ENCODE data around the gene ABR.

Gene ABR

DNA sequence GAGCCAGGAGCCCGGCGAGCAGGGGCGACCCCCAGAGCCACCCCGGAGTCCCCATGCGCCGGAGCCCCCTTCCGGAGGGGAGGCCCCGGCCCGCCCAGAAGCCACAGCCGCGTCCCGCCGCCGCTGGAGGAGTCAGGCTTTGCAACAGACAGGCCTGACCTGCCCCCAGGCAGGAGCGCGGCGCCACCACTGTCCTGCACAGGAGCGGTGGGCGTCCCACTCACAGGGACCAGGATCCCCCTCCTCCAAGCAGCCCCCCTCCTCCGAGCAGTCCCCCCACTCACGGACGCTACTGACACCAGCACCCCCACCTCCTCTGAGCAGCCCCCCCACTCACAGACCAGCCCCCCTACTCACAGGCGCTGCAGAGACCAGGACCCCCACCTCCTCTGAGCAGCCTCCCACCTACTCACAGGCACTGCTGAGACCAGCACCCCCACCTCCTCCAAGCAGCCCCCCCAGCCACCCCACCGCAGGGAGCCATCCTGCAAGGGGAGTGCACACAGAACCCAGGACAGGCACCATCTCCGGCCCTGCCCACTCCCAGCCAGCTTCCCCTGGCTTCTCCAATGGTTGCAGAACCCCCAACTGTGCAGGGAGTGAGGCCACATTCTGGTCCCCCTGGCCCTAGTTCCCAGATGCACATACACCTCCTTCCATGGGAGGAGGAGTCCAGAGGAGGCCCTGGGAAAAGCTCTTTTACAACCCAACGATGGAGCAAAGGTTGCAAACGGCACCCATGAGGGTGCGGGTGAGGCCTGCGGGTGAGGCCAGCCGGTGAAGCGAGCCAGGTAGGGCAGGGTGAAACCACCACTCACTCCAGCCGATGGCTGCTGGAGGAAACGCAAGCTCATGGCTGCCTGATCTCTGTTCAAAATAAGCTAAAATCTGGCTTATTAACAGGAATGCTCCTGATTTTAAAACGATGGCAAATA, 69.9 kb downstream of the ABR start:
- TF ChIP-seq POLR2A (IDR thresholded peaks at IDR 0.05; ENCODE audit: extremely low read depth, insufficient read length) (no peak), MYC (IDR thresholded peaks at IDR 0.05; ENCODE audit: low read depth, low read length) (no peak)
- TF ChIP-seq, protein P1, sequence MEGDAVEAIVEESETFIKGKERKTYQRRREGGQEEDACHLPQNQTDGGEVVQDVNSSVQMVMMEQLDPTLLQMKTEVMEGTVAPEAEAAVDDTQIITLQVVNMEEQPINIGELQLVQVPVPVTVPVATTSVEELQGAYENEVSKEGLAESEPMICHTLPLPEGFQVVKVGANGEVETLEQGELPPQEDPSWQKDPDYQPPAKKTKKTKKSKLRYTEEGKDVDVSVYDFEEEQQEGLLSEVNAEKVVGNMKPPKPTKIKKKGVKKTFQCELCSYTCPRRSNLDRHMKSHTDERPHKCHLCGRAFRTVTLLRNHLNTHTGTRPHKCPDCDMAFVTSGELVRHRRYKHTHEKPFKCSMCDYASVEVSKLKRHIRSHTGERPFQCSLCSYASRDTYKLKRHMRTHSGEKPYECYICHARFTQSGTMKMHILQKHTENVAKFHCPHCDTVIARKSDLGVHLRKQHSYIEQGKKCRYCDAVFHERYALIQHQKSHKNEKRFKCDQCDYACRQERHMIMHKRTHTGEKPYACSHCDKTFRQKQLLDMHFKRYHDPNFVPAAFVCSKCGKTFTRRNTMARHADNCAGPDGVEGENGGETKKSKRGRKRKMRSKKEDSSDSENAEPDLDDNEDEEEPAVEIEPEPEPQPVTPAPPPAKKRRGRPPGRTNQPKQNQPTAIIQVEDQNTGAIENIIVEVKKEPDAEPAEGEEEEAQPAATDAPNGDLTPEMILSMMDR (IDR thresholded peaks at IDR 0.05; ENCODE audit: low read depth, low read length): no peak
- TF ChIP-seq, protein P2, sequence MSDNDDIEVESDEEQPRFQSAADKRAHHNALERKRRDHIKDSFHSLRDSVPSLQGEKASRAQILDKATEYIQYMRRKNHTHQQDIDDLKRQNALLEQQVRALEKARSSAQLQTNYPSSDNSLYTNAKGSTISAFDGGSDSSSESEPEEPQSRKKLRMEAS (IDR thresholded peaks at IDR 0.05; ENCODE audit: low read depth, low read length): no peak
- H3K4me3 ChIP-seq (ENCODE audit: low read depth, low read length): peak overlapping the region; percentile 44
- DNase-seq (ENCODE audit: low read depth): peak; percentile 69

DNA sequence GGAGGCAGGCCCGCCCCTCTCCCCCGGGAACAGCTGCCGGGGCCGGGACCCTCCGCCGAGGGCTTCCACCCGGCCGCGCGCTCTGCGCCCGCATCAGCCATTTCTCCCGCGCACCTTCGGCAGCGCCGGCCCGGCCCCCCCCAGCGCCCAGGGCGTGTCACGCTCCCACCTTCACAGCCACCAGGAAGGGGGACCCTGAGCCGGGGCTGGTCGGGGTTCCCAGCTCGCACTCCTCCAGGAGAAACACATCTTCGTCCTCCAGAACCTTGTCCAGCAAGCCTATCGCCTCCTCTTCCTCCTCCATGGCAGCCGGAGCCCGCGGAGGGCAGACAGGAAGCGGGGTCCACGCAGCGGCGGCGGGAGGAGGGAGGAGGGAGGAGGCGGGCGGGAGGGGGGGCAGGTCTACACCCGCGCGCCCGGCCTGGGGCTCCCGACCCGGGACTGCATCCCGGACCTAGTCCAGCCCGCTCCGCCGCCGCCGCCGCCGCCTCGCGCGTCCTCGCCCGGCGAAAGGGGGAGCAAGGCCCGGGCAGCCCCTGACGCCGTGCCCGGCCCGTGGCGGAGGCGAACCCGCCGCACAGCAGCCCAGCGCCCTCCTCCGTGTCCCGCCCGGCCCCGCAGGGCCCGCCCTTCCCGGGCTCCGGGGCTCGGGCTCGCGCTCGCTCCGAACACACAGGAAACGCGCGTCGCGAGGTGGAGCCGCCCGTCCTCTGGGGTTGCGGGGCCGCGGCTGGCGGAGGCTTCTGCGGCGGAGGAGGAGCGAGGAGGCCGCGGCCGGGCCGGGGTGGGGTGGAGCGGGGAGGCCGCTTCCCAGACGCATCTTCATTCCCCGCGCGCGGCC, 70.8 kb downstream of the ABR start:
- DNase-seq (ENCODE audit: low read depth): peak; percentile 62
- H3K4me3 ChIP-seq (ENCODE audit: low read depth, low read length): peak overlapping the region; percentile 55
- TF ChIP-seq, protein P1 (IDR thresholded peaks at IDR 0.05; ENCODE audit: low read depth, low read length): no peak
- TF ChIP-seq POLR2A (IDR thresholded peaks at IDR 0.05; ENCODE audit: extremely low read depth, insufficient read length): peak; percentile 12

DNA sequence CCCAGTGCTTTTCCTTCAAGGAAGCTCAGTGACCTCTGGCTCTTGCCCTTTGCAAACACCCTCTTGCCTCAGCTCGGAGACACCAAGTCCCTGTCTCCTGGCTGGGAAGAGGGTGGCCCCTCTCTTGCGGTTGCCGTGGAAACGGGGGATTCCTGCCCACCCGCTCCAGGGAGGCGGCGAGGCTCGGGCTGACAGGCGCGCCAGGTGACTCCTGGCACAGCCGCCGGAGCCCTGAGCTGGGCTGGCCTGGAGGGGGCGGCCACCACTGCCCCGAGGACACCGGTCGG, 71.4 kb downstream of the ABR start:
- peak overlapping the region; percentile 52 for H3K4me3 ChIP-seq (ENCODE audit: low read depth, low read length)
- TF ChIP-seq POLR2A (IDR thresholded peaks at IDR 0.05; ENCODE audit: extremely low read depth, insufficient read length): no peak
- TF ChIP-seq, protein P1 (IDR thresholded peaks at IDR 0.05; ENCODE audit: low read depth, low read length): no peak
- no peak for DNase-seq (ENCODE audit: low read depth)

DNA sequence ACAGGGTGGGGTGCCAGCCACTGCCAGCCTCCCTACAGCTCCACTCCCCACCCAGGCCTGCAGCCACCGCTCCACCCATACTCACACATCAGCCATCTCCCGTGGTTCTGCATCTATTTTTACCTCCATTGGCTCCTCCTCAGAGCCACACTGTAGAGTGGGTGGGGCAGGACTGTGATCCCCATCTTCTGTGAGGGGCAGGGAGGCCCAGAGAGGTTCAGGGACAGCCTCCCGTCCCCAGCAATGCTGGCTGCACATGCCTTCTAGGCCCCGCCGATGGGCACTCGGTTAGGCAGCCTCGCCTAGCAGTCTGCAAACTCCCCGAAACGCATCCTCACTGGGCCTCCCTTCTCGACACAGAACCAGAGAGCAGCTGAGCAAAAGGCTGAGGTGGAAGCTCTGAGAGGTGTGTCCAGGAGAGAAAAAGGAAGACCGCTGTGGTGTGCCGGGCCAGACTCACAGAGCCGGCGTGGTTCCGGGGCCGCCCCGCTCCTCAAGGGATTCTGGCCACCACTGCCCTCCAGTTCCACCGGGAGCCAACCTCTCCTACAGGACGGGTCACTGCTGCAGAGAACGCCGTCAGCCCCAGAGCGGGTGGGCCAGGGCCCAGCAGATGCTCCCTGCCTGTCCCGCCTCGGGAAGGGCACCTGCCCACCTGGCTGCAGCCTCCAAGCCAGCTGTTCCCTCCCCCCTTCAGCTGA, 71.9 kb downstream of the ABR start:
- DNase-seq (ENCODE audit: low read depth): no peak
- H3K4me3 ChIP-seq (ENCODE audit: low read depth, low read length): peak overlapping the region; percentile 52
- TF ChIP-seq POLR2A (IDR thresholded peaks at IDR 0.05; ENCODE audit: extremely low read depth, insufficient read length): no peak
- no peak for TF ChIP-seq MYC (IDR thresholded peaks at IDR 0.05; ENCODE audit: low read depth, low read length)
- TF ChIP-seq, protein P2 (IDR thresholded peaks at IDR 0.05; ENCODE audit: low read depth, low read length): no peak
- TF ChIP-seq, protein P1 (IDR thresholded peaks at IDR 0.05; ENCODE audit: low read depth, low read length): no peak

DNA sequence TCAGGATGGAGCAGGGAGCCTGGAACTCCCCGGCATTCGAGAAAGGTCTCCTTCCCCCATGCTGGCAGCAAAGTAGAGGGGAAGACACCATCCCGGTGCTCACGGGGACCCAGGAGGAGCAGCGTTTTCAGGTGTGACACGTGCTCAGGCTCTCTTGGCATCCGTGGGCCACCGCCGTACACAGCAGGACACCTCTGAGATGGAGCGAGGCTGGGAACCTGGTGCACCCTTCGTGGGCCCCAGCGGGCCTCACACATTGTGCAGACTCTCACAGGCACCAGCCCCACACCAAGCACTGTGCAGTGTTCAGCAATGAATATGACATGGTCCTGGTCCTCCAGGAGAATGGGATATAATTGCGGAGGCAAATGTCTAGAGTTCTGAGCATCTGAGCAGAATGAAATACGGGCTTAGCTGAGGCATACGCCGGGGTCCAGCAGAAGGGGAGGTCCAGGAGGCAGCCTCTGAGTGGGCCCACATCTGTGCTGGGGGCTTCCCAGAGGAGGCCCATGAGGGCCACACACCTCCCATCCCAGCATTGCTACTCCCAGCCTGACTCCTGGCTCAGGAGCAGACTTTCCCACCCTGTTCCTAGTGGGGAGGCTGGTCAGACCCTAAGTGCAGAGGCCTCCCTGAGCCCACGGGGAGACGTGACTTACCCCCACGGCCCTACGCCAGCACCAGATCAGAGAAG, 72.6 kb downstream of the ABR start:
- no peak overlapping the region for H3K4me3 ChIP-seq (ENCODE audit: low read depth, low read length)
- DNase-seq (ENCODE audit: low read depth): no peak
- TF ChIP-seq, protein P1 (IDR thresholded peaks at IDR 0.05; ENCODE audit: low read depth, low read length): no peak
- no peak for TF ChIP-seq MYC (IDR thresholded peaks at IDR 0.05; ENCODE audit: low read depth, low read length)
- TF ChIP-seq, protein P2 (IDR thresholded peaks at IDR 0.05; ENCODE audit: low read depth, low read length): no peak
- TF ChIP-seq POLR2A (IDR thresholded peaks at IDR 0.05; ENCODE audit: extremely low read depth, insufficient read length): no peak

Data from NB4 (cell line).